Lower leg skin (tissue), 4 donors: Measurements from ENCODE around the gene EIF2B5. TPM values are rescaled to one million over a fixed set of nuclear protein-coding genes. Genes with fewer than 3 reads are reported as not detected.

Experiments
- DNase-seq, 2 donors: peaks; one replicate each; pipeline ENCODE4 v3.0.0-alpha.2; 2019; ENCODE audit warnings: low spot score in 2 of 2
- H3K4me3 ChIP-seq: fragments of 200-600 bp; sonication (generic); 2 replicates; pipeline ENCODE4 v1.5.1; 2017; ENCODE audit warnings: mild to moderate bottlenecking, low read depth; ENCODE audit not compliant: poor library complexity, severe bottlenecking
- POLR2A ChIP-seq, 2 donors: fragments of 450-650 bp; IDR thresholded peaks; one replicate each; pipeline ENCODE4 v1.6.1; 2016 to 2017; ENCODE audit warnings: antibody characterized with exemption in 2 of 2, mild to moderate bottlenecking in 1 of 2, moderate library complexity in 1 of 2
- WGBS, 2 donors: methylation state at CpG; one replicate each; pipeline ENCODE4 v1.1.5; 2018; 5-methylcytosine and 5-hydroxymethylcytosine counted together
- intact Hi-C: fragments of 100-400 bp; cut with DNase I; formaldehyde crosslinking; loops from one replicate; pipeline ENCODE4 v1.15.0; 2023; ENCODE audit warnings: low total_unique reads
- total RNA-seq, 4 donors: library from RNA; depleted of rRNA; stranded (reverse); fragments of >200 nt; gene quantifications; one replicate each; pipeline ENCODE4 v1.1.0, GENCODE V29; 2016
- TF ChIP-seq, protein P1 (sequence below), 3 donors: fragments of 450-650 bp; IDR thresholded peaks; one replicate each; pipeline ENCODE4 v1.5.1; 2016; ENCODE audit warnings: antibody characterized with exemption in 3 of 3, mild to moderate bottlenecking in 3 of 3, moderate library complexity in 2 of 3

EIF2B5 gene
- total RNA-seq, 4 donors from 2014 or later: 36.5 to 52.5 (median 40.1) TPM

DNA sequence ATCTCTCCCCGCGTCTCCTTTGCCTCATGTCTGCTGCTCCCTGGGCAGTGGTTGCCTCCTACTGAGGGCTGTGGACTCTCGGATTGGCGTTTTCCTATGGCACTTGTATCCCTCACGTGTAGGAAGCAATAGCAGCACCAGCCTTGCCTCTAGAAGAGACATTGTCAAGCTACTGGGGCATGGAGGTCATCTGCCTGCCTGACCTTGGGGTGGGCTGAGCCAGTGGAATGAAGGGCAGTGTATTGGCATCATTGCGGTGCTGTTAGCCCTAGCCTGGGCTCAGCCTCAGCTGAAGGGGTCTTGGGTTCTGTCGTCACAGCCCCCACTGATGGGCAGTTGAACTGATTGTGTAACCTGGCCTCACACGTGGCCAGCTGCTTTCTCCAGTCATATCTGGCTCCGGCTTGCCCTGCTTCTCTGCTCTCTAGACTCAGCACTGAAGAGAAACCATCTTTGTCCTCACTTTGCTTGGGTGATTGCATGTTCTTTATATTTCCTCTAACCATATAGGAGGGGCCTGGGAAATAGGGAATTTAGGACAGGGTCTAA is 58.9 kb downstream of the EIF2B5 start:
- no peak overlapping the region for H3K4me3 ChIP-seq
- DNase-seq: no peak
- intact Hi-C loops: no loop called here
- WGBS, 2 donors: 86 to 88% methylated on average over 8 to 9 of the region's 9 CpGs
- TF ChIP-seq POLR2A (IDR thresholded peaks at IDR 0.05): no peak
- TF ChIP-seq, protein P1, sequence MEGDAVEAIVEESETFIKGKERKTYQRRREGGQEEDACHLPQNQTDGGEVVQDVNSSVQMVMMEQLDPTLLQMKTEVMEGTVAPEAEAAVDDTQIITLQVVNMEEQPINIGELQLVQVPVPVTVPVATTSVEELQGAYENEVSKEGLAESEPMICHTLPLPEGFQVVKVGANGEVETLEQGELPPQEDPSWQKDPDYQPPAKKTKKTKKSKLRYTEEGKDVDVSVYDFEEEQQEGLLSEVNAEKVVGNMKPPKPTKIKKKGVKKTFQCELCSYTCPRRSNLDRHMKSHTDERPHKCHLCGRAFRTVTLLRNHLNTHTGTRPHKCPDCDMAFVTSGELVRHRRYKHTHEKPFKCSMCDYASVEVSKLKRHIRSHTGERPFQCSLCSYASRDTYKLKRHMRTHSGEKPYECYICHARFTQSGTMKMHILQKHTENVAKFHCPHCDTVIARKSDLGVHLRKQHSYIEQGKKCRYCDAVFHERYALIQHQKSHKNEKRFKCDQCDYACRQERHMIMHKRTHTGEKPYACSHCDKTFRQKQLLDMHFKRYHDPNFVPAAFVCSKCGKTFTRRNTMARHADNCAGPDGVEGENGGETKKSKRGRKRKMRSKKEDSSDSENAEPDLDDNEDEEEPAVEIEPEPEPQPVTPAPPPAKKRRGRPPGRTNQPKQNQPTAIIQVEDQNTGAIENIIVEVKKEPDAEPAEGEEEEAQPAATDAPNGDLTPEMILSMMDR (IDR thresholded peaks at IDR 0.05): no peak

Other genes starting within 250 kb of the EIF2B5 start
- gene ABCC5, start 117.5 kb upstream of the EIF2B5 start, total RNA-seq: 10 to 100 TPM in 3 of 4 donors, 1 to 10 TPM in 1; 8.9 to 14.3 (median 11.9) TPM
- gene HTR3D, start 103.6 kb upstream of the EIF2B5 start, total RNA-seq: not detected
- gene HTR3C, start 82.3 kb upstream of the EIF2B5 start, total RNA-seq: not detected
- not detected for gene HTR3E, start 38.3 kb upstream of the EIF2B5 start, total RNA-seq
- gene DVL3, start 20.0 kb downstream of the EIF2B5 start, total RNA-seq: 10 to 100 TPM; 37.9 to 81.9 (median 42.4) TPM
- 100 to 1,000 TPM; 109 to 168 (median 122) TPM for gene AP2M1, start 39.5 kb downstream of the EIF2B5 start, total RNA-seq
- 10 to 100 TPM; 47.6 to 62.9 (median 53.6) TPM for gene ABCF3, start 50.8 kb downstream of the EIF2B5 start, total RNA-seq
- gene VWA5B2, start 94.2 kb downstream of the EIF2B5 start, total RNA-seq: not detected
- 10 to 100 TPM; 41.7 to 53.6 (median 46.2) TPM for gene ALG3, start 113.6 kb downstream of the EIF2B5 start, total RNA-seq
- 1 to 10 TPM; 4.3 to 7.7 (median 6.1) TPM for gene EEF1AKMT4, start 114.3 kb downstream of the EIF2B5 start, total RNA-seq
- gene CAMK2N2, start 126.2 kb downstream of the EIF2B5 start, total RNA-seq: not detected
- not detected for gene ECE2, start 140.7 kb downstream of the EIF2B5 start, total RNA-seq
- gene PSMD2, start 163.9 kb downstream of the EIF2B5 start, total RNA-seq: 100 to 1,000 TPM; 194 to 263 (median 211) TPM
- 100 to 1,000 TPM; 418 to 445 (median 433) TPM for gene EIF4G1, start 179.2 kb downstream of the EIF2B5 start, total RNA-seq
- gene FAM131A, start 202.2 kb downstream of the EIF2B5 start, total RNA-seq: 10 to 100 TPM; 60.3 to 81.7 (median 66.9) TPM
- 1 to 10 TPM; 1.7 to 6.0 (median 4.0) TPM for gene CLCN2, start 226.2 kb downstream of the EIF2B5 start, total RNA-seq
- gene POLR2H, start 226.4 kb downstream of the EIF2B5 start, total RNA-seq: 10 to 100 TPM; 54.7 to 95.9 (median 66.8) TPM
- 1 to 10 TPM in 1 of 4 donors, under 1 TPM in 2, not detected in 1; 0.36 to 1.3 (median 0.37) TPM for gene THPO, start 242.8 kb downstream of the EIF2B5 start, total RNA-seq
- 1 to 10 TPM; 3.3 to 5.2 (median 4.3) TPM for gene CHRD, start 244.7 kb downstream of the EIF2B5 start, total RNA-seq